ENCODE data around the gene NEUROD2. TPM values are rescaled to one million over a fixed set of nuclear protein-coding genes. Genes with fewer than 3 reads are reported as not detected.
A peak's percentile ranks its signal among the peaks of the same experiment; 100 is the strongest.

Gene NEUROD2
- not detected in 2 replicates for total RNA-seq (ENCODE audit: low replicate concordance)

- no peak for DNase-seq (ENCODE audit: low spot score)
- H3K27me3 ChIP-seq = peaks cover 100% of the 10 kb centered on the region
- no peak within 1 kb of the TSS for H3K27ac Mint-ChIP-seq
Measured at GRCh38 chr17:39607851-39608130, at the start of gene NEUROD2. TSS of gene NEUROD2 (minus strand) at chr17:39607920. CDS start at chr17:39606599, 1,321 bp downstream.

GRCh38 chr17:39655105-39655504, 47.4 kb upstream of the NEUROD2 start:
- no peaks in the 10 kb centered on the region for H3K27me3 ChIP-seq
- no peak overlapping the region for H3K27ac ChIP-seq
- no peak overlapping the region for H3K4me3 ChIP-seq
- H2AFZ ChIP-seq (replicated peaks) = no peak overlapping the region
- no peaks in the 10 kb centered on the region for H3K27me3 Mint-ChIP-seq (ENCODE audit: insufficient read depth, low read depth)
- H3K9me3 Mint-ChIP-seq = no peaks in the 10 kb centered on the region
- peaks cover 52% of the 10 kb centered on the region for H3K4me1 Mint-ChIP-seq
- H3K36me3 ChIP-seq = no peaks in the 10 kb centered on the region
- H4K20me1 ChIP-seq (ENCODE audit: low read depth) = peaks cover 20% of the 10 kb centered on the region
- peak overlapping the region; percentile 61 for H3K27ac Mint-ChIP-seq
- peaks cover 14% of the 10 kb centered on the region for H3K79me2 ChIP-seq (ENCODE audit: low read depth)
- H3K4me3 Mint-ChIP-seq = peak overlapping the region; percentile 16
- peaks cover 24% of the 10 kb centered on the region for H3F3A ChIP-seq (ENCODE audit: low read depth)
- peaks cover 29% of the 10 kb centered on the region for H3K4me1 ChIP-seq
- H3K9me3 ChIP-seq (ENCODE audit: low read depth) = no peaks in the 10 kb centered on the region
- TF ChIP-seq CTCF (IDR thresholded peaks at IDR 0.05) (no peak), EZH2 (IDR thresholded peaks at IDR 0.05) (no peak), EZH2phosphoT487 (IDR thresholded peaks at IDR 0.05) (no peak)
- H3K4me2 ChIP-seq = no peak overlapping the region
- peaks cover 9% of the 10 kb centered on the region for H3K36me3 Mint-ChIP-seq
- no peak for DNase-seq (ENCODE audit: low spot score)
- H3K9ac ChIP-seq = no peak overlapping the region

More at GRCh38 chr17:39607851-39608130, at the start of gene NEUROD2:
- TF ChIP-seq EZH2phosphoT487 (IDR thresholded peaks at IDR 0.05) (no peak), EZH2 (IDR thresholded peaks at IDR 0.05) (no peak)
- Histone ChIP-seq H3K36me3 (no peaks in the 10 kb centered on the region), H4K20me1 (ENCODE audit: low read depth) (peaks cover 65% of the 10 kb centered on the region), H2AFZ (replicated peaks) (no peak within 1 kb of the TSS), H3K4me2 (peak within 1 kb of the TSS; percentile 81), H3K4me1 (peaks cover 23% of the 10 kb centered on the region), H3K27ac (no peak within 1 kb of the TSS), H3K4me3 (peak within 1 kb of the TSS; percentile 41), H3F3A (ENCODE audit: low read depth) (peaks cover 16% of the 10 kb centered on the region), H3K9me3 (ENCODE audit: low read depth) (no peaks in the 10 kb centered on the region), H3K79me2 (ENCODE audit: low read depth) (no peaks in the 10 kb centered on the region), H3K9ac (no peak within 1 kb of the TSS)
- Mint-ChIP-seq H3K4me3 (peak within 1 kb of the TSS; percentile 50), H3K9me3 (peaks cover 3% of the 10 kb centered on the region), H3K27me3 (ENCODE audit: insufficient read depth, low read depth) (peaks cover 67% of the 10 kb centered on the region), H3K36me3 (no peaks in the 10 kb centered on the region), H3K4me1 (peaks cover 7% of the 10 kb centered on the region)

- DNase-seq (ENCODE audit: low spot score) = no peak
- Mint-ChIP-seq H3K27ac (peak overlapping the region; percentile 89), H3K4me3 (peak overlapping the region; percentile 58), H3K36me3 (peaks cover 15% of the 10 kb centered on the region), H3K9me3 (no peaks in the 10 kb centered on the region), H3K27me3 (ENCODE audit: insufficient read depth, low read depth) (no peaks in the 10 kb centered on the region), H3K4me1 (peaks cover 54% of the 10 kb centered on the region)
- Histone ChIP-seq H3K4me2 (peak overlapping the region; percentile 79), H3K9ac (no peak overlapping the region), H3F3A (ENCODE audit: low read depth) (peaks cover 24% of the 10 kb centered on the region), H3K27ac (no peak overlapping the region), H3K4me1 (peaks cover 29% of the 10 kb centered on the region), H3K27me3 (no peaks in the 10 kb centered on the region), H2AFZ (replicated peaks) (no peak overlapping the region), H3K36me3 (no peaks in the 10 kb centered on the region), H3K4me3 (no peak overlapping the region), H4K20me1 (ENCODE audit: low read depth) (peaks cover 20% of the 10 kb centered on the region), H3K79me2 (ENCODE audit: low read depth) (peaks cover 14% of the 10 kb centered on the region), H3K9me3 (ENCODE audit: low read depth) (no peaks in the 10 kb centered on the region)
- TF ChIP-seq EZH2 (IDR thresholded peaks at IDR 0.05) (no peak), CTCF (IDR thresholded peaks at IDR 0.05) (peak; percentile 88)
Measured at GRCh38 chr17:39653662-39654331, 46.1 kb upstream of the NEUROD2 start.

GRCh38 chr17:39653316-39653661, 45.6 kb upstream of the NEUROD2 start:
- peaks cover 24% of the 10 kb centered on the region for H3F3A ChIP-seq (ENCODE audit: low read depth)
- peak overlapping the region; percentile 89 for H3K27ac Mint-ChIP-seq
- H3K4me1 ChIP-seq = peaks cover 29% of the 10 kb centered on the region
- H3K27me3 Mint-ChIP-seq (ENCODE audit: insufficient read depth, low read depth) = no peaks in the 10 kb centered on the region
- no peaks in the 10 kb centered on the region for H3K9me3 ChIP-seq (ENCODE audit: low read depth)
- H3K4me1 Mint-ChIP-seq = peaks cover 54% of the 10 kb centered on the region
- H3K36me3 Mint-ChIP-seq = peaks cover 15% of the 10 kb centered on the region
- peak overlapping the region; percentile 76 for H3K4me3 Mint-ChIP-seq
- peak overlapping the region; percentile 86 for H3K27ac ChIP-seq
- no peaks in the 10 kb centered on the region for H3K9me3 Mint-ChIP-seq
- peaks cover 20% of the 10 kb centered on the region for H4K20me1 ChIP-seq (ENCODE audit: low read depth)
- no peaks in the 10 kb centered on the region for H3K36me3 ChIP-seq
- H3K9ac ChIP-seq = no peak overlapping the region
- H3K27me3 ChIP-seq = no peaks in the 10 kb centered on the region
- peaks cover 14% of the 10 kb centered on the region for H3K79me2 ChIP-seq (ENCODE audit: low read depth)
- H3K4me3 ChIP-seq = peak overlapping the region; percentile 11
- DNase-seq (ENCODE audit: low spot score) = no peak
- no peak for TF ChIP-seq EZH2phosphoT487 (IDR thresholded peaks at IDR 0.05)
- TF ChIP-seq CTCF (IDR thresholded peaks at IDR 0.05) = no peak
- no peak for TF ChIP-seq EZH2 (IDR thresholded peaks at IDR 0.05)
- peak overlapping the region; percentile 79 for H3K4me2 ChIP-seq
- no peak overlapping the region for H2AFZ ChIP-seq (replicated peaks)

Data from neural progenitor cell (in vitro differentiated cells).